Central memory CD8-positive, alpha-beta T cell (primary cell): ENCODE results near the gene AMDHD2.
"Not testable (repeated sequence)": the region's sequence is repeated elsewhere in the genome, so short reads cannot be mapped to it uniquely, and the experiment has no call there.

ENCODE experiments used
- ATAC-seq: fragments of 150-1000 bp; cut with Tn5 transposase; replicated peaks from 2 replicates; pipeline ENCODE4 v1.10.0; 2022; ENCODE audit warnings: mild to moderate bottlenecking, moderate FRiP score, moderate number of reproducible peaks; ENCODE audit not compliant: poor library complexity, severe bottlenecking; ENCODE audit errors: extremely low read depth
- DNase-seq, 2 donors: peaks; one replicate each; pipeline ENCODE4 v3.0.0; 2021; ENCODE audit warnings: low spot score in 2 of 2
- H3K27ac Mint-ChIP-seq: one replicate; pipeline ENCODE4 v1.8.0; 2022; ENCODE audit warnings: low read depth, mild to moderate bottlenecking, moderate library complexity, mixed read lengths
- H3K27me3 Mint-ChIP-seq: one replicate; pipeline ENCODE4 v1.8.0; 2022; ENCODE audit warnings: mixed read lengths
- H3K36me3 Mint-ChIP-seq: one replicate; pipeline ENCODE4 v1.8.0; 2022; ENCODE audit warnings: mild to moderate bottlenecking, moderate library complexity, mixed read lengths; ENCODE audit not compliant: insufficient read depth
- H3K4me1 Mint-ChIP-seq: one replicate; pipeline ENCODE4 v1.8.0; 2022; ENCODE audit warnings: mixed read lengths
- H3K4me3 Mint-ChIP-seq: one replicate; pipeline ENCODE4 v1.8.0; 2022; ENCODE audit warnings: mild to moderate bottlenecking, moderate library complexity, mixed read lengths
- H3K9me3 Mint-ChIP-seq: one replicate; pipeline ENCODE4 v1.8.0; 2022; ENCODE audit warnings: mixed read lengths

AMDHD2 gene

DNA sequence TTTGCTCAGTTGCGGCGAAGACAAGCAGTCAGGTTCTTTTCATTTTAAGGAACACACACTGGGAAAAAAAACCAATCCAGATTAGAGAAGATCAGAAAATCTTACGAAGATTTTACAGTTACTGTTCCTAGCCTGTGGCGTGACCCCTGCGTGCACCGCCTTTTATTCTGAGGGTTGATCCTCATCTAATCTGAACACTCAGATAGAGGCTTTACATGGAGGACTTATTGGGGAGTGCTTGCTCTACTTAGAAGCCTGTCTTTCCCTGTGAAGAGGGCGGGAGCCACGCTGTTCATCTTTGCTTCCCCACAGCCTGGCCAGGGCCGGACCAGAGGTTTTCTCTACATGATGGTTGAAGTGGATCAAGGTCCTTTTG is 43.8 kb upstream of the AMDHD2 start:
- H3K27ac Mint-ChIP-seq, result no peak overlapping the region
- peaks cover 9% of the 10 kb centered on the region for H3K27me3 Mint-ChIP-seq
- H3K4me3 Mint-ChIP-seq, result peak overlapping the region; percentile 73
- ATAC-seq, result no peak
- no peaks in the 10 kb centered on the region for H3K36me3 Mint-ChIP-seq
- no peaks in the 10 kb centered on the region for H3K9me3 Mint-ChIP-seq
- H3K4me1 Mint-ChIP-seq, result peaks cover 37% of the 10 kb centered on the region
- DNase-seq, result no peak

DNA sequence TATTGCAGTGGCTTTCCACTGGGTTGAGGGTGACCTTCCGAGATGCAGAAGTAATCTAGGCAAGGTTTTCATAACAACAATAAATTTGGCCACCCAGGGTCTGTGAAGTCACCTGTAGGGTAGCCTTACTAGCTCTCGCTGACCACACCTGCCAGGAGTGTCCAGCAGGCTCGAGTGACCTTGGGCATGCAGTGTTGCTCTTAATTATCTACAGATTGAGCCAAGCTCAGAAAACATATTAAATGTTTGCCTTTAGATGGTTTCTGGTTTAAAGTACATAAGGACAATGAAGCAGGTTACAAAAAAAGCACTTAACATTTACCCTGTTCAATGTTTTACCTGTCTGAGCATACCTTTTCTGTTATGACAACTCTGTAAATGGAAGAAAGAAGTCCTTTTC is 43.4 kb upstream of the AMDHD2 start:
- Mint-ChIP-seq H3K4me3 (peak overlapping the region; percentile 73), H3K9me3 (no peaks in the 10 kb centered on the region), H3K4me1 (peaks cover 37% of the 10 kb centered on the region), H3K27ac (no peak overlapping the region), H3K27me3 (peaks cover 9% of the 10 kb centered on the region), H3K36me3 (no peaks in the 10 kb centered on the region)
- DNase-seq (no peak), ATAC-seq (no peak)

DNA sequence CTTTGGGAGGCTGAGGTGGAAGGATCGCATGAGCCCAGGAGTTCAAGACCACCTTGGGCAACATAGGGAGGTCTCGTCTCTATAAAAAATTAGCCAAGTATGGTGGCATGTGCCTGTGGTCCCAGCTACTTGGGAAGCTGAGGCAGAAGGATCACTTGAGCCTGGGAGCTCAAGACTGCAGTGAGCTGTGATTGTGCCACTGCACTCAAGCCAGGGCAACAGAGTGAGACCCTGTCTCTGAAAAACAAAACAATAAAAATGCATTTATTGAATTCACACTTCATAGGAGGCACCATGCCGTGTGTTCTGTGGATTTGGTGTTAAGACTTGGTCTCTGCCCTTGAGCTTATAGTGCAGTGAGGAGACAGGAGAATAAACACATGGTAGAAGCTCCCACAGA is 42.8 kb upstream of the AMDHD2 start:
- ATAC-seq (no peak), DNase-seq (no peak)
- H3K27ac Mint-ChIP-seq, result no peak overlapping the region
- no peaks in the 10 kb centered on the region for H3K9me3 Mint-ChIP-seq
- peaks cover 9% of the 10 kb centered on the region for H3K27me3 Mint-ChIP-seq
- H3K36me3 Mint-ChIP-seq, result no peaks in the 10 kb centered on the region
- peaks cover 42% of the 10 kb centered on the region for H3K4me1 Mint-ChIP-seq
- H3K4me3 Mint-ChIP-seq, result no peak overlapping the region

DNA sequence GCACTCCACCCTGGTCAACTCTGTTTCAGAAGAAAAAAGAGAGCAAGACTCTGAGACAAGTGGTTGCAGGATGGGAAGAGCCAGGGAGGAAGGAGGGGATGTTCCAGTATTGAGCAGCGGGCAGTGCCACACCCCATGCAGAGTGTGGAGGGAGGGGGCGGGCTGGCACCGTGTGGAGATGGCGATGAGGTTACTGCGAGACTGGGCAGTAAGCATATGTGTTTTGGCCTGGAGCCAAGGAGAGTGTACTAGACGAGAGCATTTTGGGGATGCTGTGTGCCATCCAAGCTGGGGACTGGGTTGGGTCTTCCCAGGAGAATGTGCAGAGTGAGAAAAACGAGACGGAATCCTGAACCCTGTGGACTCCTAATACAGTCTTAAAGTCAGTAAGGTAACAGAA is 41.9 kb upstream of the AMDHD2 start:
- peaks cover 45% of the 10 kb centered on the region for H3K4me1 Mint-ChIP-seq
- ATAC-seq (no peak), DNase-seq (no peak)
- H3K9me3 Mint-ChIP-seq, result no peaks in the 10 kb centered on the region
- H3K4me3 Mint-ChIP-seq, result no peak overlapping the region
- H3K27ac Mint-ChIP-seq, result no peak overlapping the region
- H3K36me3 Mint-ChIP-seq, result no peaks in the 10 kb centered on the region
- H3K27me3 Mint-ChIP-seq, result peaks cover 3% of the 10 kb centered on the region

DNA sequence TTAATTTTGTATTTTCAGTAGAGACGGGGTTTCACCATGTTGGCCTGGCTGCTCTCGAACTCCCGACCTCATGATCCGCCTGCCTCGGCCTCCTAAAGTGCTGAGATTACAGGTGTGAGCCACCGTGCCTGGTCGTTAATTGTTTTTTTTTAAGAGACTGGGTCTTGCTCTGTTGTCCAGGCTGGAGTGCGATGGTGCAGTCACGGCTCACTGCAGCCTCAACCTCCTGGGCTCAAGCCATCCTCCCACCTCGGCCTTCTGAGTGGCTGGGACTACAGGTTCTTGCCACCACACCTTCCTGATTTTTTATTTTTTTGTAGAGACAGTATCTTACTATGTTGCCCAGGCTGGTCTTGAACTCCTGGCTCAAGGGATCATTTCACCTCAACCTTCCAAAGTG is 40.2 kb upstream of the AMDHD2 start:
- not testable (repeated sequence) for H3K27me3 Mint-ChIP-seq, H3K4me3 Mint-ChIP-seq, H3K36me3 Mint-ChIP-seq, ATAC-seq, H3K9me3 Mint-ChIP-seq, DNase-seq, H3K27ac Mint-ChIP-seq
- peaks cover 45% of the 10 kb centered on the region for H3K4me1 Mint-ChIP-seq

DNA sequence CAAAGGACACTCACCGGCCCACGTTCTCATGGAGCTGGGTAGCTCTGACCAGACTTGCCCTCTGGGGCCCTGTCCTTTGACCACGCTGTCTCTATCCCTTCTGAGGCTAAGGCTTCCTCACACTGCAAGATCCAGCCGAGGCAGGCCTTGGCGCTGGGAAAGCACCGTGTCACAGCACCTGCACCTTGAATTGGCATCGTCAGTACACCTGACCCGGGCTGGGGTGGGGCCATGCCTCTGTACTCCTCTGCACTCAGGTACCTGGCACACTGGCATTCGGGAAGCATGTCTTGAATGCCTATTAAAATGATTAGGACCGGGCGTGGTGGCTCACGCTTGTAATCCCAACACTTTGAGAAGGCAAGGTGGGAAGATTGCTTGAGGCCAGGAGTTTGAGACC is 39.2 kb upstream of the AMDHD2 start:
- Mint-ChIP-seq H3K27me3 (no peaks in the 10 kb centered on the region), H3K27ac (no peak overlapping the region), H3K4me1 (peaks cover 48% of the 10 kb centered on the region), H3K36me3 (no peaks in the 10 kb centered on the region), H3K9me3 (no peaks in the 10 kb centered on the region), H3K4me3 (no peak overlapping the region)
- ATAC-seq, result no peak
- no peak for DNase-seq

DNA sequence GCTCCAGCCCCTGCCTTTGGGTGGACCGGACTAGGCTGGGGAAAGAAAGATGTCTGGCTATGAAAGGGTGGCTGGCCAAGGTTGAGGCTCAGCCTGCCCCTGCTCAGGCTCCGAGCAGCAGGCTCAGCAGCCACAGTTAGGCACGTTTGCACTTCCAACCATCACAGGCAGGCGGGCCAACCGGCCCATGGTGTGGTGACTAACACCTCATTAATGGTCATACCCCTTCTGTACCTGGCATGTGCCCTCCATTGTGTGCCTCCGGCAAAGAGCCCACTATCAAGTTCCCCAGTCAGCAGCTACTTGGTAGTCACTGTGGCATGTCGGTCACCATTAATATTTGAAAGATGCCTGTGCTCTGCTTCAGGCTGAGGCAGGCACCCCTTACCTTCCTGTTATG is 38.5 kb upstream of the AMDHD2 start:
- ATAC-seq (no peak), DNase-seq (no peak)
- no peaks in the 10 kb centered on the region for H3K9me3 Mint-ChIP-seq
- H3K36me3 Mint-ChIP-seq, result no peaks in the 10 kb centered on the region
- H3K4me3 Mint-ChIP-seq, result no peak overlapping the region
- peaks cover 42% of the 10 kb centered on the region for H3K4me1 Mint-ChIP-seq
- no peak overlapping the region for H3K27ac Mint-ChIP-seq
- H3K27me3 Mint-ChIP-seq, result no peaks in the 10 kb centered on the region

DNA sequence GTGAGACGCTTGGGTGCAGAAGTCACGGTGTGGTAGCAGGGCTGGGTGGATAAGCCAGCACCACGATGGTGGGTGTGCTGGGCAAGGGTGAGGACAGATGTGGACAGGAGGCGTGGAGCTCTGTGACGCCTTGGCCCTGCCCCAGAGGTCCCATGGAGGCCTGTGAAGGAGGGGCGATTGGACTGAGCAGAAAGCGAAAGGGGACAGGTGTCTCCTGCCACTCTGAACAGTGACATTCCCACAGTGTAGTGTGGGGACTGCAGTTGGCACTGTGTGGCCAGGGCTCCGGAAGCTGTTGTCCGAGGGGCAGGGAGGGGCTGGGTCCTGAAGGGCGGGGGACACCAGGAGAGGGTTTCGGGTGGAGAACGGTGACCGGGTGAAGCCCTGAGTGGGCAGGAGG is 37.9 kb upstream of the AMDHD2 start:
- Mint-ChIP-seq H3K27ac (no peak overlapping the region), H3K27me3 (no peaks in the 10 kb centered on the region)

DNA sequence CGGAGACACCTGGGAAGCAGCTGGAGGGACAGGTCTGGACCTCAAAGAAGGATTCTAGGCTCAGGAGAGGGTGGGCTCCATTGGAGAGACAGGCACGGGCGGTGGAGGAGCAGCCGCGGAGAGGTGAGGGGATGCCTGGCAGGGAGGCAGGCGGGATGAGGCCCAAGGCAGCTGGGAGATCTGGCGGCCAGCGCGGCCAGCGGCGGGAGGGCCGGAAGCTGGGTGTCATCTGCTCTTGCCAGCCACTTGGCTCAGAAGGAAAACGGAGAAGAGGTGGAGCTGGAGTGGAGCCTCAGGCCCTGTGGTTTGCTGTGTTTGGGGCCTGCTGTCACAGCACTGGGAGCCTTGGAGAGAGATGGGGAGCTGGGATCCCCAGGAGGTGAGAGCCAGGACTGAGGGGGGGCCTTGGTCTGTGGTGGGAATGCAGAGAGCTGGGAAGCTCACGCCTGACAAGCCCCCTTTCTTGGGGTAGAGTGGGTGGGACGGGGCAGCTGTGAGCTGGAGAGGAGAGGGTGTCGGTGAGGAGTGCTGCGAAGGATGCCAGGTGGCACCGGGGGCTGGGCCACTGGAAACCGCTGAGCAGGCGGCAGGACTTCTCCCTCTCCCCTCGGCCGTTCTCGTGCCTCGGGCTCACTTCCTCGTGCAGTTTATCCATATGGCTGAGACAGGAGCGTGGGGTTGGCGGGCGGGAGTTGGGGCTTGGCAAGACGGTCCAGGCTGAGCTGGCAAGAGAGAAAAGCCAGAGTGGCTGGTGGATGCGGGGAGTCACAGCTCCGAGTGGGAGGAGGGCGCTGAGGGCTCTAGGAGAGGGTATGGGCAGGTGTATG is 37.2 kb upstream of the AMDHD2 start:
- Mint-ChIP-seq H3K27ac (peak overlapping the region; percentile 55), H3K9me3 (no peaks in the 10 kb centered on the region)

More for the DNA sequence above, 37.9 kb upstream of the AMDHD2 start:
- Mint-ChIP-seq H3K36me3 (no peaks in the 10 kb centered on the region), H3K9me3 (no peaks in the 10 kb centered on the region), H3K4me3 (no peak overlapping the region), H3K4me1 (peaks cover 47% of the 10 kb centered on the region)
- ATAC-seq (no peak), DNase-seq (no peak)

DNA sequence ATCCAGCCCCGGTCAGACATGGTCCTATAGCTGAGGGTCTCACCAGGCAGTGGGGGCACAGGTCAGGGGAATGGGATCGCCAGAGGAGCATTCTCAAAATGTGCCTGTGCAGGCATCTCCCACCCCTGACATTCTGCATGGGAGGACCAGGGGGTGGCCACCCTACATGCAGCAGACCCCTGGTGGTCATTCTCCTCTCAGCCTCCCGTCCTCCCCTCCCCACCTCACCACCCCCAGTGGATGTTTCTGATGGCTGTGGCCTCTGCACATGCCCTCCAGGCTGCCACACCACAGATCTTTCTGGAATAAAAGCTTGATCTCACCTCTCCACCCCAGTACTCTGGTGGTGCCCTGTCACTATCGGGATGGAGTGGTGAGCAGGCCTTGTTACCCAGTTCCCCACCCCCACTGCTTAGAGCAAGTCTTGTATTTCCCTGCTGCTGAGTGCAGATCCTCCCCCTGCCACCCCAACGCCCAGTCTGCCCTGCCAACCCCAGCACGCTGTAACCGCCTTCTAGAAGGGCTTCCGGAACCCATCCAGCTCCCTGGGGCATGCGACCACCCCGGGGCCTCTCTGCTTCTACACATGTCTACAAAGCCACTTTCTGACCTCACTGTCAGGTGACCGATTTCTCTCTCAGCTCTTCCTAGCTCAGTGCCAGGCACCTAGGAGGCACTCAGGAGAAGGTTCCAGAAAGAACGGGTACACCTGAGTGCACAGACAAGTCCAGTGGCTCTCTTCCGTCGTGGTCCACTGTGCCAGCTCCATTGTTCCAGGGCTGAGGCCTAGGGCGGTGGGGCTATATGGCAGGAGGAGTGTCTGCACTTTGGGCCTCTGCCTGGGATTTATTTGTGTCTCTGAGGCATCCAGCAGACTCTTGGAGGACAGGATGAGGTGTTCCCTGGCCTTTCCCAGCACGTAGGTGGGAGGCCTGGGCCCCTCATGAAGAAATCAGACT is 36.0 kb upstream of the AMDHD2 start:
- Mint-ChIP-seq H3K9me3 (no peaks in the 10 kb centered on the region), H3K4me3 (no peak overlapping the region), H3K36me3 (no peaks in the 10 kb centered on the region), H3K4me1 (peaks cover 41% of the 10 kb centered on the region), H3K27me3 (no peaks in the 10 kb centered on the region), H3K27ac (no peak overlapping the region)
- no peak for DNase-seq
- ATAC-seq, result no peak

More for the DNA sequence above, 37.2 kb upstream of the AMDHD2 start:
- Mint-ChIP-seq H3K4me3 (no peak overlapping the region), H3K36me3 (no peaks in the 10 kb centered on the region), H3K27me3 (no peaks in the 10 kb centered on the region), H3K4me1 (peaks cover 46% of the 10 kb centered on the region)
- DNase-seq, result no peak
- ATAC-seq, result no peak

DNA sequence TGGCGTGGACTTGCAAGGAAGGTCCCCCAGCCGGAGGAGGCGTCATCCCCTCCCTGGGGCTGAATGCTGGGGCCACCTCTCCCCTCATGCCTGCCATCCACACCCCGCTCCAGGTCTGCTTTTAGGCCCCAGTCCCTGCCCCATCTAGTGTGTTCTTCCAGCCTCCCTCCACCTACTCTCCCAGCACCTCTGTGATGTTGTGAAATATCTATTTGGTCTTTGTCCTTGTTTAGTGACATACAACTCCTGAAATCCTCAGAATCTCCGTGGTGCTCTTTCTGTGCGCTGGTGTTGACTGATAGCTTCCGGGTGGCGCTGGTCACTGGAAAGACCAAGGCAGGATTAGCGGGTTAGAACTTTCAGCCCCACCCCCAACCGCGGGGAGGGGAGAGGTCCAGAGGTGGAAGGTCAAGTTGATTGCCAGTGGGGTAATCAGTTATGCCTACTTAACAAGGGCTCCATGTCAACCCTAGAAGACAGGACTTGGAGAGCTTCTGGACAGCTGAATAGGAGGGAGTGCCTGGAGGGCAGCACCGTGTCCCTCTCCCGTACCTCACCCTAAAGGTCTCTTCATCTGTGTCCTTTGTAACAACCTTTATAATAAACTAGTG is 35.2 kb upstream of the AMDHD2 start:
- ATAC-seq (no peak), DNase-seq (no peak)
- H3K27ac Mint-ChIP-seq, result no peak overlapping the region
- H3K36me3 Mint-ChIP-seq, result no peaks in the 10 kb centered on the region
- H3K4me1 Mint-ChIP-seq, result peaks cover 37% of the 10 kb centered on the region
- no peaks in the 10 kb centered on the region for H3K9me3 Mint-ChIP-seq
- no peaks in the 10 kb centered on the region for H3K27me3 Mint-ChIP-seq
- H3K4me3 Mint-ChIP-seq, result no peak overlapping the region

DNA sequence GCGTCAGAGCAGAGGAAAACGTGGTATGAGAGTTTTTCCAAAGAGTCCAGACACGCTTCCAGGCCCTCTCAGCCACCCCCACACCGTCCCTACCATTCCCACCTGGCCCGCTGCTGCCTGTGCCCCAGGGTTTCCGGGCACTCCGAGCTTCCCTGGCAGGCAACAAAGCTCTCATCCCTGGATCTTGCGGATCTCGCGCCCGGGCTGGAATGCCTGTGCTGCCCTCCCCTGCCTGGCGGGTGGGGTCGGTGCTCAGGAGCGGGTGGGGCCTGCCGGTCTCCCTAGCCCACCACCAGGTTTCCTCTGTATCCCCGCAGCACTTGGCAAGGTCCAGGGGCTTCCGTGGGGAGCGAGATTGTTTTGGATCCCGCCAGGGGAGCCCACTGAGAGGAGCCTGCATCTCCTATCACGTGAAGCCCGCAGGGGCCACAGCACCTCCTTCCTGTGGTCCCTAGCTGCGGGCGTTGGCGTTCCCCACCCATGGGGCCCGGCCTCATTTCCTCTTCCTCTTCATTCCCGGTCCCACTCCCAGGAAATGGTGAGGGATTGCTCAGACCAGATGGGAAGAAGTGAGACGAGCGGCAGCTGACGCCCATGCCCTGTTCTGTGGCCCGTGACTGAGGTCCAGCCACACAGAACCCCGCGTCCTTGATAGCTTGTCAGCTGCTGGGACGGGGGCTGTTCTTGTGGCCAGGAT is 34.2 kb upstream of the AMDHD2 start:
- H3K4me3 Mint-ChIP-seq, result no peak overlapping the region
- DNase-seq (no peak), ATAC-seq (no peak)
- no peaks in the 10 kb centered on the region for H3K9me3 Mint-ChIP-seq
- no peaks in the 10 kb centered on the region for H3K27me3 Mint-ChIP-seq
- H3K27ac Mint-ChIP-seq, result no peak overlapping the region
- H3K4me1 Mint-ChIP-seq, result peaks cover 31% of the 10 kb centered on the region
- no peaks in the 10 kb centered on the region for H3K36me3 Mint-ChIP-seq
